ENCODE data around the gene LTBP3.

Gene LTBP3

GRCh38 chr11:65498977-65499712 lies 59.0 kb downstream of the LTBP3 start, which contains the start of gene MALAT1 (continued):
- TF ChIP-seq ZNF658 (tag by site-specific recombination; IDR thresholded peaks at IDR 0.05) (no peak), ZNF394 (tag by site-specific recombination; IDR thresholded peaks at IDR 0.05; ENCODE audit: borderline replicate concordance) (peak; percentile 61), ZBTB11 (tag by site-specific recombination; conservative IDR thresholded peaks at IDR 0.05; ENCODE audit: low read depth) (peak; percentile 0; the same call in 1 of the 2 replicates), ZNF76 (tag by site-specific recombination; IDR thresholded peaks at IDR 0.05; ENCODE audit: borderline replicate concordance, low read depth) (peak; percentile 49; the same call in 1 of the 2 replicates), ZSCAN16 (tag by site-specific recombination; IDR thresholded peaks at IDR 0.05) (no peak), ZNF449 (tag by site-specific recombination; IDR thresholded peaks at IDR 0.05) (peak; percentile 50; the same call in 1 of the 2 replicates), ZNF580 (tag by site-specific recombination; IDR thresholded peaks at IDR 0.05) (peak; percentile 67; the same call in 1 of the 2 replicates), ZNF37A (tag by site-specific recombination; IDR thresholded peaks at IDR 0.05) (no peak), ZNF639 (tag by site-specific recombination; IDR thresholded peaks at IDR 0.05) (no peak), ZNF148 (tag by site-specific recombination; IDR thresholded peaks at IDR 0.05; ENCODE audit: borderline replicate concordance) (no peak), ZNF350 (tag by site-specific recombination; IDR thresholded peaks at IDR 0.05) (no peak), ZNF132 (tag by site-specific recombination; IDR thresholded peaks at IDR 0.05; ENCODE audit: borderline replicate concordance) (no peak), SCRT1 (tag by site-specific recombination; IDR thresholded peaks at IDR 0.05; ENCODE audit: borderline replicate concordance) (0 out of 2 replicates have a peak, but pooled peaks have one; percentile 13), ZBTB48 (tag by site-specific recombination; IDR thresholded peaks at IDR 0.05) (no peak), ZBTB6 (tag by site-specific recombination; IDR thresholded peaks at IDR 0.05) (no peak), ZNF501 (tag by site-specific recombination; IDR thresholded peaks at IDR 0.05) (peak; percentile 71), FEZF1 (tag by site-specific recombination; IDR thresholded peaks at IDR 0.05) (no peak), ZBTB1 (tag by site-specific recombination; IDR thresholded peaks at IDR 0.05) (no peak), ZNF510 (tag by site-specific recombination; IDR thresholded peaks at IDR 0.05; ENCODE audit: insufficient replicate concordance) (no peak), ZBTB20 (tag by site-specific recombination; IDR thresholded peaks at IDR 0.05) (no peak), ZBTB21 (tag by site-specific recombination; IDR thresholded peaks at IDR 0.05) (peak; percentile 29; the same call in 1 of the 2 replicates), ZNF843 (tag by site-specific recombination; IDR thresholded peaks at IDR 0.05) (no peak), ZNF211 (tag by site-specific recombination; IDR thresholded peaks at IDR 0.05; ENCODE audit: low read depth) (no peak), ZFP69B (tag by site-specific recombination; IDR thresholded peaks at IDR 0.05) (no peak), ZFP3 (tag by site-specific recombination; IDR thresholded peaks at IDR 0.05; ENCODE audit: low read depth) (no peak), ZNF121 (tag by site-specific recombination; IDR thresholded peaks at IDR 0.05) (no peak), ZEB2 (tag by site-specific recombination; IDR thresholded peaks at IDR 0.05) (no peak), ZNF561 (tag by site-specific recombination; IDR thresholded peaks at IDR 0.05; ENCODE audit: borderline replicate concordance) (0 out of 2 replicates have a peak, but pooled peaks have one; percentile 41), KLF1 (tag by site-specific recombination; IDR thresholded peaks at IDR 0.05) (peak; percentile 56; the same call in 1 of the 2 replicates), ZNF324 (tag by site-specific recombination; IDR thresholded peaks at IDR 0.05) (no peak)

Measured in HEK293 (cell line).